ENCODE data around the gene DCBLD1. TPM values are rescaled to one million over a fixed set of nuclear protein-coding genes. Genes with fewer than 3 reads are reported as not detected.

The DCBLD1 gene
- total RNA-seq, 1 experiment from 2014 or later = 1.5 TPM

DNA sequence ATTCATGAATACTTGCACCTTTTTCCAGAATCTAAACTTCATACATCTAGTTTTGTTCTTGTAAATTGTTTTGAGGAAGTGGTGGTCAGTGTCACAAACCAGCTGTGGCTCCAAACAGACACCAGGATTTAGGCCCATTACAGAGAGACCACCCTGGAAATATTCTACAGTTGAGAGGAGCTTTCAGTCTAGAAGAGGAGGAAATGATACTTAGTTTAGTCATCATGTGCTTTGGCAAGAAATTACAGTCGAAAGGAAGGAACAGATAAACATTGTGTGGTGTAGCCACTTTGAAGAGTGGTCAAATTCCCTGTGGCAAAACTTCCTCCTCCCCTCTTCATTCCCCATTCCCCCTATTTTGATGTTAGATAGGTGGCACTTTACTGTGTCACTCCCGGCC, 15.7 kb downstream of the DCBLD1 start:
- H3K36me3 ChIP-seq (ENCODE audit: insufficient read depth, low read length, poor library complexity, severe bottlenecking) = no peaks in the 10 kb centered on the region
- H3K4me1 ChIP-seq (ENCODE audit: insufficient read depth, low read length, poor library complexity, severe bottlenecking) = no peaks in the 10 kb centered on the region
- no peak for DNase-seq (ENCODE audit: low spot score)
- no peak overlapping the region for H3K4me3 ChIP-seq (ENCODE audit: low read depth, low read length, poor library complexity, severe bottlenecking)
- H3K27me3 ChIP-seq (replicated peaks; ENCODE audit: insufficient read depth, low read depth, low read length, poor library complexity) = no peaks in the 10 kb centered on the region
- no peaks in the 10 kb centered on the region for H3K9me3 ChIP-seq (ENCODE audit: low read depth, low read length, poor library complexity, severe bottlenecking)
- no peak overlapping the region for H3K27ac ChIP-seq (ENCODE audit: low read depth, low read length, poor library complexity, severe bottlenecking)
- no TSS peak for BruUV-seq (replicated peaks)
- POLR2A ChIA-PET (ENCODE audit: low non-redundant PET) = no interaction called here
- intact Hi-C loops (cut with micrococcal nuclease; ENCODE audit: unreplicated experiment) = no loop called here
- CTCF ChIA-PET = no interaction called here
- TF ChIP-seq EZH2 (IDR thresholded peaks at IDR 0.05; ENCODE audit: borderline replicate concordance, low read depth, low read length, poor library complexity, severe bottlenecking) = no peak
- TF ChIP-seq, protein P1, sequence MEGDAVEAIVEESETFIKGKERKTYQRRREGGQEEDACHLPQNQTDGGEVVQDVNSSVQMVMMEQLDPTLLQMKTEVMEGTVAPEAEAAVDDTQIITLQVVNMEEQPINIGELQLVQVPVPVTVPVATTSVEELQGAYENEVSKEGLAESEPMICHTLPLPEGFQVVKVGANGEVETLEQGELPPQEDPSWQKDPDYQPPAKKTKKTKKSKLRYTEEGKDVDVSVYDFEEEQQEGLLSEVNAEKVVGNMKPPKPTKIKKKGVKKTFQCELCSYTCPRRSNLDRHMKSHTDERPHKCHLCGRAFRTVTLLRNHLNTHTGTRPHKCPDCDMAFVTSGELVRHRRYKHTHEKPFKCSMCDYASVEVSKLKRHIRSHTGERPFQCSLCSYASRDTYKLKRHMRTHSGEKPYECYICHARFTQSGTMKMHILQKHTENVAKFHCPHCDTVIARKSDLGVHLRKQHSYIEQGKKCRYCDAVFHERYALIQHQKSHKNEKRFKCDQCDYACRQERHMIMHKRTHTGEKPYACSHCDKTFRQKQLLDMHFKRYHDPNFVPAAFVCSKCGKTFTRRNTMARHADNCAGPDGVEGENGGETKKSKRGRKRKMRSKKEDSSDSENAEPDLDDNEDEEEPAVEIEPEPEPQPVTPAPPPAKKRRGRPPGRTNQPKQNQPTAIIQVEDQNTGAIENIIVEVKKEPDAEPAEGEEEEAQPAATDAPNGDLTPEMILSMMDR (conservative IDR thresholded peaks at IDR 0.05; ENCODE audit: low read depth, low read length) = no peak

DNA sequence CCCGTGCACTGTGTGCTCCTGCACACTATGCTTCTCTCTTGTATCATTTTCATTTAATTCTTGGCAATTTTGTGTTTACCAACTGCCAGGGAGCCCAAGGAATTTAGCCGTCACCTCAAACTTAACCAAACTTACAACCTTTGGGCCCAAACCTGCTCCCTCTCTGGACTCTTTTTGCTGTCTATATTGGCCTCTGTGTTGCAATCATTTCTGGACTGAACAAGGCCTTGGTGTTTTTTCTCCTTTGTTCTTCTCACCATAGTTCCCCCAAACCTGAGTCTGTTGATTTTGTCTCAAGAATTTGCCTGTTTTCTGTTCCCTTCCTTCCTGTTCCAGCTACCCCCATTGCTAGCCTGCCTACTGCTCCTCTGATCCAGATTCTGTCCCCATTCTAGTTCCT, 19.2 kb downstream of the DCBLD1 start:
- no peak overlapping the region for H3K4me3 ChIP-seq (ENCODE audit: low read depth, low read length, poor library complexity, severe bottlenecking)
- TF ChIP-seq, protein P1 (conservative IDR thresholded peaks at IDR 0.05; ENCODE audit: low read depth, low read length) = no peak
- TF ChIP-seq EZH2 (IDR thresholded peaks at IDR 0.05; ENCODE audit: borderline replicate concordance, low read depth, low read length, poor library complexity, severe bottlenecking) = no peak
- DNase-seq (ENCODE audit: low spot score) = no peak
- POLR2A ChIA-PET (ENCODE audit: low non-redundant PET) = no interaction called here
- H3K9me3 ChIP-seq (ENCODE audit: low read depth, low read length, poor library complexity, severe bottlenecking) = no peaks in the 10 kb centered on the region
- intact Hi-C loops (cut with micrococcal nuclease; ENCODE audit: unreplicated experiment) = no loop called here
- H3K27me3 ChIP-seq (replicated peaks; ENCODE audit: insufficient read depth, low read depth, low read length, poor library complexity) = no peaks in the 10 kb centered on the region
- no TSS peak for BruUV-seq (replicated peaks)
- no peaks in the 10 kb centered on the region for H3K4me1 ChIP-seq (ENCODE audit: insufficient read depth, low read length, poor library complexity, severe bottlenecking)
- no peak overlapping the region for H3K27ac ChIP-seq (ENCODE audit: low read depth, low read length, poor library complexity, severe bottlenecking)
- H3K36me3 ChIP-seq (ENCODE audit: insufficient read depth, low read length, poor library complexity, severe bottlenecking) = no peaks in the 10 kb centered on the region
- CTCF ChIA-PET = no interaction called here

DNA sequence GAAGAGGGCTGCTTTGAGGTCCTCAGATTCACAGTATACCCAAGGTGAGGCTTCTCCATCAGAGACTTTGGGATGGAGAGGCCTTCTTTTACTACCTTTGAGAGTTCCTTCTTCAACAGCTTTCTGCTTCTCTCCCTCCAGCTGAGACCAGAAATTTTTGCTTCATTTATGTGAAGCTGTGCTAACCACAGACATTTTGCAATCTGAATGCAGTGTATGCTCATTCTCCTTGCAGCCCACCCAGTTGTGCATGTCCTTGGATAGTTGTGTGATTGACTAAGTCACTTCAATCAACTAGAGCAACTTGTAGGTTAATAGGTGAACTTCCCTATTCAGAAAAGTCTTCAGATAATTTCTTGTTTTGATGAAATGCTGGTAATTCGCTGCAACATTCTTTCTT, 20.1 kb downstream of the DCBLD1 start:
- CTCF ChIA-PET = no interaction called here
- H3K27me3 ChIP-seq (replicated peaks; ENCODE audit: insufficient read depth, low read depth, low read length, poor library complexity) = no peaks in the 10 kb centered on the region

More for the DNA sequence above, 20.1 kb downstream of the DCBLD1 start:
- POLR2A ChIA-PET (ENCODE audit: low non-redundant PET) = no interaction called here
- BruUV-seq (replicated peaks) = no TSS peak
- intact Hi-C loops (cut with micrococcal nuclease; ENCODE audit: unreplicated experiment) = no loop called here
- Histone ChIP-seq H3K4me1 (ENCODE audit: insufficient read depth, low read length, poor library complexity, severe bottlenecking) (no peaks in the 10 kb centered on the region), H3K36me3 (ENCODE audit: insufficient read depth, low read length, poor library complexity, severe bottlenecking) (no peaks in the 10 kb centered on the region), H3K9me3 (ENCODE audit: low read depth, low read length, poor library complexity, severe bottlenecking) (no peaks in the 10 kb centered on the region), H3K4me3 (ENCODE audit: low read depth, low read length, poor library complexity, severe bottlenecking) (no peak overlapping the region), H3K27ac (ENCODE audit: low read depth, low read length, poor library complexity, severe bottlenecking) (no peak overlapping the region)
- TF ChIP-seq, protein P1 (conservative IDR thresholded peaks at IDR 0.05; ENCODE audit: low read depth, low read length) = no peak
- TF ChIP-seq EZH2 (IDR thresholded peaks at IDR 0.05; ENCODE audit: borderline replicate concordance, low read depth, low read length, poor library complexity, severe bottlenecking) = no peak
- no peak for DNase-seq (ENCODE audit: low spot score)

Measured in A673 (cell line).